ENCODE measurements around the gene CEMIP2. TPM values are rescaled to one million over a fixed set of nuclear protein-coding genes. Genes with fewer than 3 reads are reported as not detected.
"Not testable (repeated sequence)": the region's sequence is repeated elsewhere in the genome, so short reads cannot be mapped to it uniquely, and the experiment has no call there.

CEMIP2 gene
- total RNA-seq, 1 donor from 2014 or later, result 41.6 TPM

DNA sequence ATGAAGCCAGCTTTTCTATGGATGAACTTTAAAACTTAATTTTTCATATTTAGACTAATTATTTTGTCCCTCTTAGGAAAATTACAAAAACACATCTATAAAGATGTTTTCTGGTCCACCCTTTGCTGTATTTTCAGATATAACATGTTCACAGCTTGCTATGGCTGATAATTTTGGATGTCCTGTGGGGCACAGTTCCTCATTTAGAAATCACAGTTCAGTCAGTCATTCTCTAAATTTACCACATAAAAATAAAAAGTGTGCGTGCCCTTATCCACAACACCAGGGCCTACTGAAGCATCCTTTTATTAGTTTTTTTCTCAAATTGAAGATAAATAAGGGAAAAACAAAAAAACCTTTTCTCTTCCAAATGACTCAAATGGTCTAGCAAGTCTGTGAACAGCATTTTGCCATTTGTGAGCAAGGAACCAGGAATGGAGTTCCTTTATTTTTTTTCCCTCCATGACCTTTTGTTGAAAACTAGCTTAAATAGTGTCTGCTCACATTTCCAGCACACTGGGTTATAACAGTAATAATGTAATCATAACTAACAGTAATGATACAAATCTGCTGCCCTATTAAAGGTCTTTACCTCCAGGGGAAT lies 87.1 kb downstream of the CEMIP2 start:
- DNase-seq (ENCODE audit: low spot score in 2 of 2) (no peak), FAIRE-seq (no peak)

DNA sequence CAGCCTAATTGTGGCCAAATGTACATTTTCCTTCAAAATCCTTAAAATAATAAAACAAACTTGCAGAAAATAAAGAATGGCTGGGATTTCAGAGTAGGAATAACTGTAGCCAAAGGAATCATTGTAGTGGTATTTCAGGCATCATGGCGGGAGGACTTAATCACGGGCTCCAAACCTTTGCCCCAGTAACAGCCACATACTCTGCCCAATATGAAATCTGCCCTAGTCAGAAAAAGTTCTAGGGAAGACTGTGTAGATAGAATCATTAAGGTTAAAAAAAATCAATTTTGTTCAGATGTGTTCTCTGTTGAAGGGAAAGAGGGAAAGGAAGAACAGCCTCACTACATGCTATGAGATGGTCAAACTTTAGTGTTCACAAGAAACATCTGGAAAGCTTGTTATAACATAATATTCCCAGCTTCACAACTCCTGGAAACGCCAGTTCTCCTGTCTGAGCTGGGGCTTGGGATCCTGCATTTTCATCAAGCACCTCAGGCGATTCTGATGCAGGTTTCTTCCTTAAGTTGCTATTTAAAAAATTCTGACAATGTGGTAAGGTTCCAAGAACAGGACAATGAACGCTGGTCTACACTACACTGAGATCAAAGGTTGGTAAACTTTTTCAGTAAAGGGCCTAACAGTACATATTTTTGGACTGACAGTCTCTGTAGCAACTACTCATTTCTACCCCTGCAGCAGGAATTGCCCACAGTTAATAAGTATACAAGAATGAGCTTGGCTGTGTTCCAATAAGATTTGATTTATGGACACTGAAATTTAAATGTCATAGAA lies 87.9 kb downstream of the CEMIP2 start:
- no peak for FAIRE-seq
- DNase-seq (ENCODE audit: low spot score in 2 of 2), result no peak

- FAIRE-seq (no peak), DNase-seq (ENCODE audit: low spot score in 2 of 2) (no peak)
These were observed 89.3 kb downstream of the CEMIP2 start for GRCh38 chr9:71678999-71679398.

DNA sequence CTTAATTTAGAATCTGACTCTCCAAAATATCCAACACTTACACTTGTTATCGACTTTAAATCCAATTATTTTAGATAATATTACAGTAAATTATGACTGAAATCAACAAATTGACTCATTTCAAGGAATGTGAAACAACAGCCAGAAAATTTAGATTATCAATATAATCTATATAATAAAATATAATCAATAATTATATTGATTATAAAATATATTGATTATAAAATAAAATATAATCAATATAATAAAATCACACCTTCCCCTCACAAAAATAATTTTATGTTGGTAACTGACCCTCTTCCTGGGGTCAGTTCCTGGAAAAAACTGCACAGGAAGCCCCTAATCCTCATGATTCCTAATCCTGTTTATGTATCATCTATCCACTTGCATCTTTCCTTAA lies 91.1 kb downstream of the CEMIP2 start:
- FAIRE-seq (no peak), DNase-seq (ENCODE audit: low spot score in 2 of 2) (no peak)

- DNase-seq (ENCODE audit: low spot score in 2 of 2), result no peak
- no peak for FAIRE-seq
These were observed 91.9 kb downstream of the CEMIP2 start for GRCh38 chr9:71676460-71676859.

- DNase-seq (ENCODE audit: low spot score in 2 of 2), result no peak
- FAIRE-seq, result no peak
These were observed 92.5 kb downstream of the CEMIP2 start for GRCh38 chr9:71675857-71676165.

GRCh38 chr9:71675105-71675856 lies 93.0 kb downstream of the CEMIP2 start:
- no peak for FAIRE-seq

GRCh38 chr9:71672573-71672972 lies 95.7 kb downstream of the CEMIP2 start:
- DNase-seq (ENCODE audit: low spot score in 2 of 2) (no peak), FAIRE-seq (no peak)

More at GRCh38 chr9:71675105-71675856, 93.0 kb downstream of the CEMIP2 start:
- no peak for DNase-seq (ENCODE audit: low spot score in 2 of 2)

DNA sequence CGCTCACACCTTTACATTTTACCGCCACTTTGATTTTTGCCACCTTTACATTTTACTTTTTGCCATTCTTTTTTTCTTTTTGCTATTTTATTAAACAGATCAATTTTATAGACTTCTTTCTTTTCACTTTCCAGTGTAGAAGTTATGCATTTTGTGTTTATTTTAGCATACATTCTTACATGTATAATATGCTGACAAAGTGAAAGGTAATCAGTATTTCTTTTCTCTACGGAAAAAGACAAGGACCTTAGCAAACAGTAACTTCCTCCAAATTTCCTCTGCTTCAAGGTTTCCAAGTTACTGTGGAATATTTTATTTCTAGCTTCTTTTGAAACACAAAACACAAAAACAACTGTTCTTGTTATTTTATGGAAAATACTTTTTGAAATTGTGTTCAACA lies 97.0 kb downstream of the CEMIP2 start:
- DNase-seq (ENCODE audit: low spot score in 2 of 2) (no peak), FAIRE-seq (no peak)

DNA sequence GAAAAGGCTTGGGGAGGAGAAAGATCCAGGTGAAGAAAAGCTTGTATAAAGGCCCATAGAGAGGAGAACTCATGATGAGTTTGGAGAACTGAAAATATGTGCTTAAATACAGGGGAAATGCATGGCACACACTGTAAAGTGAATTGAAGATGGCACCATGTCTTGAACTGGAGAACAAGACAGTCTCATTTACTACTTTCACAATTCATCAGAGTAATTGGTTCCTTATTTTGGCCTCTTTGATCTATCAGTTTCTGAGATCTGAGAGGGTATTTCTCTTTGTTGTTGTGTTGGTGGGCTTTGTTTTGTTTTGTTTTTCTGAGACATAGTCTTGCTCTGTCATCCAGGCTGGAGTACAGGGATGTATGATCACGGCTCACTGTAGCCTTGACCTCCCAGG lies 98.2 kb downstream of the CEMIP2 start:
- FAIRE-seq, result no peak
- DNase-seq (ENCODE audit: low spot score in 2 of 2), result no peak

DNA sequence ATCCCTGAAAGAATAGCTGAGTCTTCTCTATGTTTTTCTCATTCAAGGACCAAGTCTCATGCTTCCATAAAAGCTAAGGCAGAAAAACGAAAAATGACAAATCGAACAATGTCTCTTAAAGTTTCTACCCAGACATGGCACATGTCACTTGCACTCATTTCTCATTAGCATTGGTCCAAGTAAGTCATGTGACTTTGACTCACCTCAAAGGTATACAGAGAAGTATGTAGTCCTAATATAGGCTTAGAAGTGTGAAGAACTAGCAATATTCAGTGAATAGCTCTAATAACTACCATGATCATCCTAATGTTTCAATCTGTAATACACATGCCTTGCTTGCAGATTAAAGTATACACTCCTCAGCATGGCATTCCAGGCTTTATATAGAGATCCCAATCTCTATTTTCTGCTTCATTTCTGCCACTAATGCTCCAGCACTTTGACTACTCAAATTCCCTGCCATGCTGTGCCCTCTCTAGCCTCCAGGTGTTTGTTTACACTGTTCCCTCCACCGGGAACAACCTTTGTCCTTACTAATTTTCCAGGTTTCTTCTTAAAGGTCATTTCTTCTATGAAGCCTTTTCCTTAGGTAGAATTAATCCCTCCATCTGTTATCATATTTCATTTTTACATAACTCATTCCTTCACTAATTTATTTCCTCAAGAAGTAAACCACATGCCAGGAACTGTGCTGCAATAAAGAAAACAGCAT lies 98.9 kb downstream of the CEMIP2 start:
- no peak for DNase-seq (ENCODE audit: low spot score in 2 of 2)

GRCh38 chr9:71668717-71669116 lies 99.6 kb downstream of the CEMIP2 start:
- DNase-seq (ENCODE audit: low spot score in 2 of 2) (no peak), FAIRE-seq (no peak)

More for the DNA sequence above, 98.9 kb downstream of the CEMIP2 start:
- FAIRE-seq, result no peak

- FAIRE-seq (no peak), DNase-seq (ENCODE audit: low spot score in 2 of 2) (no peak)
These were observed 103.1 kb downstream of the CEMIP2 start for GRCh38 chr9:71665247-71665646.

DNA sequence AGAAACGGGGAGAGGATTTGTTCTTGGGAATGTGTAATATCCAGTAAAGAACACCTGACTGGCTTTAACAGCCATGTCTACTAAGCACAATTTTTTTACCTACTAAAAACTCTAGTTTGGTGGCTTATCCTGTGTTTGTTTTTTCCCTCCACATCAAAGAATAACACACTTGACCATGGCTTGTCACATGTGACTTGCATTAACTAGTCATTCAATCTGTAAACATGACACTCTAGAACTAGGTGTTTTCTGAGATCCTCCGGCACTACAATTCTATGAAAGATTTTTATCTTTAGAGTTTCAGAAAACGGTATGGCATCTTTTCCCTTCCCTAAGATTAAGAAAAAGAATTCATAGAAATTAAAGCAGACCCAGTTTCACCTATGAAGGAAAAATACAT lies 103.7 kb downstream of the CEMIP2 start:
- no peak for DNase-seq (ENCODE audit: low spot score in 2 of 2)
- no peak for FAIRE-seq

DNA sequence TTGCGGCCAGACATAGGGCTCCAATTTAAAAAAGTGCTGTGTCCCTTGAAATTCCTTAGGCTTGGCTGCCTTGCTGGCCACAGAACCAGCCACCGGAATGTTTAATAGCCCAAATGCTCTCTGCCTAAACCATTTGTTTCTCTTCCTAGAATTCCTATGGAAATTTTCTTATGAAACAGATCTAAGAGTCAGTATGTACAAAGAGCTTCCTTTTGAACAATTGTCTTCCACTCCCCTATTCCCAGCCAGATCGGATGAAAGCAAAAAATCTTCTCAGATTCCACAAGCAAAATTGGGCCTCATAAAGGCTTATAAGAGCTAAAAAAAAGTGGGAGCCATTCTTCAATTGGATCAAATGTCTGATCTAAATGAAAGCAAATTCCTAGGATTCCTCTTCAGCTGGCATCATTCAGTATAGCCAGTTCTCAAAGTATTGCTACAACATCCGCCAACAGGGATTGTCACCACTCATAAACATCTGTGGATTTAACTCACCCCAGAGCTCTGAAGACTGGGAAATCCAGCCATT lies 104.3 kb downstream of the CEMIP2 start:
- FAIRE-seq (no peak), DNase-seq (ENCODE audit: low spot score in 2 of 2) (no peak)

GRCh38 chr9:71663216-71663615 lies 105.1 kb downstream of the CEMIP2 start:
- FAIRE-seq, result no peak
- no peak for DNase-seq (ENCODE audit: low spot score in 2 of 2)

DNA sequence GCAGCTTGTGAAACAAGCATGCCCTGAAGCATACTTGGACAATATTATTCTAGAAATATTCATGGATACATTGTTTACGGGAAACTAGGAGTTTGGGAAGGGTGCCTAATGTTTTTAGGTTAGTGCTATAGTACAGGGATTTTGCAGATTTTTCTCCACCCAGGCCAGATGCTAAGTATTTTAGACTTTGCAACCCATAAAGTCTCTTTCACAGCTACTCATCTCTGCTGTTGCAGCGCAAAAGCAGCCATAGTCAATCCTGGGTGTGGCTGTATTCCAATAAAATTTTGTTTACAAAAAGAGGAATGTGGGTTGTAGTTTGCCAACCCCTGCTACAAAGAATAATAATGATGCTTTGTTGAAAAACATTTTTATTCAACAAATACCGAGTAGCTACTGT lies 106.2 kb downstream of the CEMIP2 start:
- DNase-seq (ENCODE audit: low spot score in 2 of 2), result no peak
- FAIRE-seq, result no peak

DNA sequence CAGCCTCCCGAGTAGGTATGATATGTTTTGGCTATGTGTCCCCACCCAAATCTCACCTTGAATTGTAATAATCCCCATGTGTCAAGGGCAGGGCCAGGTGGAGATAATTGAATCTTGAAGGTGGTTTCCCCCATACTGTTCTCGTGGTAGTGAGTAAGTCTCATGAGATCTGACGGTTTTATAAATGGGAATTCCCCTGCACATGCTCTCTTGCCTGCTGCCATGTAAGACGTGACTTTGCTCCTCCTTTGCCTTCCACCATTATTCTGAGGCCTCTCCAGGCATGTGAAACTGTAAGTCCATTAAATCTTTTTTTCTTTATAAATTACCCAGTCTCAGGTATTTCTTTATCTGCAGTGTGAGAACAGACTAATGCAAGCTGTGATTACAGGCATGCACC lies 111.0 kb downstream of the CEMIP2 start:
- DNase-seq (ENCODE audit: low spot score in 2 of 2); FAIRE-seq: not testable (repeated sequence)

GRCh38 chr9:71656496-71656895 lies 111.8 kb downstream of the CEMIP2 start:
- FAIRE-seq (no peak), DNase-seq (ENCODE audit: low spot score in 2 of 2) (no peak)

DNA sequence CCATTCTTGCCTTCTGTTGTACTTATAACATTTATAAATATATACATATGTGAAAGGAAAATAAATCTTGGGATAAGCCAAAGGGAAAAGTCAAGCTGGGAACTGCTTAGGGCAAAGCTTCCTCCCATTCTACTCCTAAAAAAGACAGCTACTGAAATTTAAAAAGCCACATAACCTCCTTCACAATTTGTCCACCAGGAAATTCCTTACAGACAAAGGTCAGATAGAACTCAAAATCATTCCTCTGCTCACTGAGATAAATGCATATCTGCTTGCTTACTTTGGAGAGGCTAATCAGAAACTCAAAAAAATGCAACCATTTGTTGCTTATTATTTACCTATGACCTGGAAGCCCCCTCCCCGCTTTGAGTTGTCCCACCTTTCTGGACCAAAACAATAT lies 112.5 kb downstream of the CEMIP2 start:
- FAIRE-seq, result no peak
- no peak for DNase-seq (ENCODE audit: low spot score in 2 of 2)

DNA sequence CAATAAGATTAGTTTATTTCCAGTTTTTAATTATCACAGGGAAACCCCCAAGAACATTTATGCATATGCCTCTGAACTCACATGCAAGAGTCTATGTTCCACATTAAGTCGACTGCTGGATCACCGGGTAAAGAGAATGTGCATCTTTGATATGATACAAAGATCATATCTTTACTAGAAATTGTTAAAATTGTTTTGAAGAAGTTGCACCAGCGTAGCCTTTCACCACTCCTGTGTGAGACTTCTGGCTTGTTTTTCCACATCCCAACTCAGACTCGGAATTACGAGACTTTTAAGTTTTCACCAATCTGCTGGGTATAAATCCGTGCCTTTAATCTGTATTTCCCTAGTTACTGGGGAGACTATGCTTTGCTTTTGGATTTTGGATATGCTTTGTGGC lies 113.2 kb downstream of the CEMIP2 start:
- DNase-seq (ENCODE audit: low spot score in 2 of 2), result no peak
- FAIRE-seq, result no peak

Measured in frontal cortex (tissue), 4 donors.